GM19351 (cell line): ENCODE measurements around the gene CLK3.
"Not testable (repeated sequence)": the region's sequence is repeated elsewhere in the genome, so short reads cannot be mapped to it uniquely, and the experiment has no call there.

Source experiments
- ATAC-seq: cut with Tn5 transposase; IDR thresholded peaks from one replicate; pipeline ENCODE4 v1.9.1; 2021; ENCODE audit warnings: mild to moderate bottlenecking, moderate library complexity; ENCODE audit not compliant: unreplicated experiment

CLK3 gene

GRCh38 chr15:74642348-74642733 is 26.7 kb downstream of the CLK3 start:
- ATAC-seq, result no peak

- no peak for ATAC-seq
Observed at GRCh38 chr15:74642734-74643664, 27.4 kb downstream of the CLK3 start.

- no peak for ATAC-seq
Observed at GRCh38 chr15:74643665-74644204, 28.1 kb downstream of the CLK3 start.

- ATAC-seq, result no peak
Observed at GRCh38 chr15:74646480-74646879, 30.8 kb downstream of the CLK3 start.

GRCh38 chr15:74648051-74648842 is 32.6 kb downstream of the CLK3 start:
- ATAC-seq, result no peak

GRCh38 chr15:74651242-74651741 is 35.7 kb downstream of the CLK3 start:
- ATAC-seq, result no peak

GRCh38 chr15:74653426-74654102 is 37.9 kb downstream of the CLK3 start:
- ATAC-seq, result no peak

GRCh38 chr15:74655424-74655823 is 39.8 kb downstream of the CLK3 start:
- no peak for ATAC-seq

GRCh38 chr15:74656935-74657535 is 41.4 kb downstream of the CLK3 start:
- no peak for ATAC-seq

GRCh38 chr15:74657846-74658245 is 42.2 kb downstream of the CLK3 start:
- no peak for ATAC-seq

GRCh38 chr15:74661280-74661679 is 45.6 kb downstream of the CLK3 start:
- ATAC-seq, result not testable (repeated sequence)

GRCh38 chr15:74662064-74662860 is 46.6 kb downstream of the CLK3 start:
- ATAC-seq, result no peak

- no peak for ATAC-seq
Observed at GRCh38 chr15:74663303-74664027, 47.8 kb downstream of the CLK3 start.

GRCh38 chr15:74664028-74664616 is 48.5 kb downstream of the CLK3 start:
- no peak for ATAC-seq

GRCh38 chr15:74664670-74665069 is 49.0 kb downstream of the CLK3 start:
- ATAC-seq, result no peak

- ATAC-seq, result no peak
Observed at GRCh38 chr15:74667975-74668374, 52.3 kb downstream of the CLK3 start.

- ATAC-seq, result no peak
Observed at GRCh38 chr15:74669627-74670026, 54.0 kb downstream of the CLK3 start.

GRCh38 chr15:74674161-74674560 is 58.5 kb downstream of the CLK3 start:
- ATAC-seq, result no peak

- no peak for ATAC-seq
Observed at GRCh38 chr15:74676801-74677200, 61.2 kb downstream of the CLK3 start.
